ENCODE data around the gene SERPINA3.

- TF ChIP-seq CTCF (optimal IDR thresholded peaks at IDR 0.05 in 1 of 3, IDR thresholded peaks at IDR 0.05 in 1 of 3, conservative IDR thresholded peaks at IDR 0.05 in 1 of 3; ENCODE audit: extremely low read depth in 1 of 3, insufficient read depth in 2 of 3, low read length in 3 of 3) (no peak), EZH2 (IDR thresholded peaks at IDR 0.05; ENCODE audit: low read length) (no peak)
Observed at GRCh38 chr14:94605361-94605760, 6.8 kb upstream of the SERPINA3 start.
